Measurements from ENCODE around the gene ITGB5. TPM values are rescaled to one million over a fixed set of nuclear protein-coding genes. Genes with fewer than 3 reads are reported as not detected.

The ITGB5 gene
- total RNA-seq, 1 experiment from 2014 or later = 339 TPM

DNA sequence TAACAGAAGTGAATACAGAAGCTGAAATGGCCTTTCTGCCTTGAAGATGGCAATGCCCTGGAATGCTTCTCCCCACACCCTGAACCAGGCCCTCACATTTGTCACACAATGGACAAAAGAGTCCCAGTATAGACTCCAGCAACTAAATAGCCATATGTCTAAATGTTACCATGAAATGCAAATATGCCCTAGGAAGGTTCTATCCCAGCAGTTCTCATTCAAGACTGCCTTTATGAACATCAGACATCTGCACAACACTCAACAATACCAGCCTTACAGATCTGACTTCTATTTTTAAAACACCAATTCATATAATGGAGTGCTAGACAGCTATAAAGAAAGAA, 7.9 kb downstream of the ITGB5 start:
- DNase-seq (ENCODE audit: low spot score) (no peak), ATAC-seq (no peak)
- TF ChIP-seq SP1 (CRISPR knock-in tag; conservative IDR thresholded peaks at IDR 0.05) (no peak), TEAD1 (CRISPR knock-in tag; IDR thresholded peaks at IDR 0.05) (no peak)
- TF ChIP-seq, protein P1, sequence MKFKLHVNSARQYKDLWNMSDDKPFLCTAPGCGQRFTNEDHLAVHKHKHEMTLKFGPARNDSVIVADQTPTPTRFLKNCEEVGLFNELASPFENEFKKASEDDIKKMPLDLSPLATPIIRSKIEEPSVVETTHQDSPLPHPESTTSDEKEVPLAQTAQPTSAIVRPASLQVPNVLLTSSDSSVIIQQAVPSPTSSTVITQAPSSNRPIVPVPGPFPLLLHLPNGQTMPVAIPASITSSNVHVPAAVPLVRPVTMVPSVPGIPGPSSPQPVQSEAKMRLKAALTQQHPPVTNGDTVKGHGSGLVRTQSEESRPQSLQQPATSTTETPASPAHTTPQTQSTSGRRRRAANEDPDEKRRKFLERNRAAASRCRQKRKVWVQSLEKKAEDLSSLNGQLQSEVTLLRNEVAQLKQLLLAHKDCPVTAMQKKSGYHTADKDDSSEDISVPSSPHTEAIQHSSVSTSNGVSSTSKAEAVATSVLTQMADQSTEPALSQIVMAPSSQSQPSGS (CRISPR knock-in tag; IDR thresholded peaks at IDR 0.05; ENCODE audit: borderline replicate concordance, low read depth) = no peak
- no peaks in the 10 kb centered on the region for H3K27me3 Mint-ChIP-seq (ENCODE audit: low read depth)
- CTCF ChIA-PET = no interaction called here
- peak overlapping the region; percentile 30; the same call in 1 of the 2 replicates for H3K27ac Mint-ChIP-seq
- no peaks in the 10 kb centered on the region for H3K9me3 Mint-ChIP-seq
- peaks cover 75% of the 10 kb centered on the region for H3K4me1 Mint-ChIP-seq
- no peak overlapping the region for H3K4me3 Mint-ChIP-seq
- POLR2A ChIA-PET = no interaction called here
- H3K36me3 Mint-ChIP-seq = peaks cover 12% of the 10 kb centered on the region; the same call in 1 of the 2 replicates

DNA sequence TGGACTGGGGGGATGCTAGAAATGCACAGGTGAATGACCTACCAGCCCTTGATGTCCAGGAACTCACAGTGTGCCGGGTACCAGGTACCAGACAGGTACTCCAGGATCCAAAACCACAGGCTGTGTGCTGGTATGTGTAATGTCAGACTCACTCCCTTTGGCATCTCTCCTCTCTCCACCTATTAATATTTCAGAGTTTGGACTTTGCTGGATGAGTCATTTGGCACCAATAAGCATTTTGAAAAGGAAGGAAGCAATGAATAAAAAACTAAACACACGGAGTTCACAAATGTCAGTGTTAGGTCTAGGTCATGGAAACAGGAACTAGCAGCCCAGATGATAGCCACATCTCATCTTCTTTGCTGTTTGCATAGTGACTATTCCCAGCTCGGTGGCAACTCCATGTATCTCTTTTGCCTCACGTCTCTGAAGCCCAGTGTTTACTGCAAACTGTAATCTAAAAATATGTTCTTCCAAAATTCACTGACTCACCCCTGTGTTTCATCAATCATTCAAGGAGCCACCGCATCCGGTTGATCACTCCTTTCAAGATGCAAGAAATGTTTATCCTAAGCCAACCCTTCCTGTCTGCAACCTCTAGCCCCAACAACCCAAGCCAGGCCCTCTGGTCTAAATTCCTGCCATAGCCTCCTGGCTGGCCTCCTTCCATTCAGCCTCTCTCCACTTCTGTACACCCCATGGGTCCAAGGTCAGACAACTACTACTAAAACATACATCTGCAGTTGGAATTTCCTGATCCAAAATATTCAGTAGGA, 8.4 kb downstream of the ITGB5 start:
- no peak for DNase-seq (ENCODE audit: low spot score)
- peaks cover 75% of the 10 kb centered on the region for H3K4me1 Mint-ChIP-seq
- H3K9me3 Mint-ChIP-seq = no peaks in the 10 kb centered on the region
- H3K27me3 Mint-ChIP-seq (ENCODE audit: low read depth) = no peaks in the 10 kb centered on the region
- H3K4me3 Mint-ChIP-seq = no peak overlapping the region
- ChIA-PET POLR2A (no interaction called here), CTCF (no interaction called here)
- TF ChIP-seq GABPB1 (CRISPR knock-in tag; IDR thresholded peaks at IDR 0.05) (peak; percentile 46; the same call in 1 of the 2 replicates), TP53 (CRISPR knock-in tag; IDR thresholded peaks at IDR 0.05) (no peak), ZNF396 (CRISPR knock-in tag; IDR thresholded peaks at IDR 0.05; ENCODE audit: borderline replicate concordance) (no peak), RORB (CRISPR knock-in tag; IDR thresholded peaks at IDR 0.05) (no peak)
- peaks cover 10% of the 10 kb centered on the region; the same call in 1 of the 2 replicates for H3K36me3 Mint-ChIP-seq
- peak overlapping the region; percentile 7; the same call in 1 of the 2 replicates for H3K27ac Mint-ChIP-seq
- ATAC-seq = no peak

DNA sequence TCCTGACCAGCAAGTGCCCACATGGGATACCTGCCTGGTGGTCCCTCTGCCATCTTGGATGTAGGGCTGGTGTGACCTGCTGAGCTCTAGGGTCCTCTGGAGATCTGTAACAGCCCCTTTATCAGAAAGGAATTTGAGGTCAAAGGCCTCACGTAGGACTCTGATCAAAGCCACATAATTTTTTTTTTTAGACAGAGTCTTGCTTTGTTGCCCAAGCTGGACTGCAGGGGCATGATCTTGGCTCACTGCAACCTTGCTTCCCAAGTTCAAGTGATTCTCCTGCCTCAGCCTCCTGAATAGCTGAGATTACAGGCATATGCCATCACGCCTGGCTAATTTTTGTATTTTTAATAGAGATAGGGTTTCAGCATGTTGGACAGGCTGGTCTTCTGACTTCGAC, 9.5 kb downstream of the ITGB5 start:
- CTCF ChIA-PET = interaction anchor here (0.6 to 1.7 kb wide), 2 partner anchors 50 to 117 kb away, joined by 3 to 6 read pairs; no protein-coding TSS in a partner anchor
- no peak overlapping the region for H3K4me3 Mint-ChIP-seq
- no peak overlapping the region for H3K27ac Mint-ChIP-seq
- H3K9me3 Mint-ChIP-seq = no peaks in the 10 kb centered on the region
- H3K27me3 Mint-ChIP-seq (ENCODE audit: low read depth) = no peaks in the 10 kb centered on the region
- POLR2A ChIA-PET = interaction anchor here (1.2 kb wide), 1 partner anchor 27 kb away, joined by 3 read pairs; no protein-coding TSS in a partner anchor
- H3K36me3 Mint-ChIP-seq = peaks cover 10% of the 10 kb centered on the region
- no peak for ATAC-seq
- H3K4me1 Mint-ChIP-seq = peaks cover 75% of the 10 kb centered on the region
- TF ChIP-seq NFYB (CRISPR knock-in tag; conservative IDR thresholded peaks at IDR 0.05; ENCODE audit: low read depth) = no peak
- TF ChIP-seq SP1 (CRISPR knock-in tag; conservative IDR thresholded peaks at IDR 0.05) = no peak
- TF ChIP-seq, protein P2, sequence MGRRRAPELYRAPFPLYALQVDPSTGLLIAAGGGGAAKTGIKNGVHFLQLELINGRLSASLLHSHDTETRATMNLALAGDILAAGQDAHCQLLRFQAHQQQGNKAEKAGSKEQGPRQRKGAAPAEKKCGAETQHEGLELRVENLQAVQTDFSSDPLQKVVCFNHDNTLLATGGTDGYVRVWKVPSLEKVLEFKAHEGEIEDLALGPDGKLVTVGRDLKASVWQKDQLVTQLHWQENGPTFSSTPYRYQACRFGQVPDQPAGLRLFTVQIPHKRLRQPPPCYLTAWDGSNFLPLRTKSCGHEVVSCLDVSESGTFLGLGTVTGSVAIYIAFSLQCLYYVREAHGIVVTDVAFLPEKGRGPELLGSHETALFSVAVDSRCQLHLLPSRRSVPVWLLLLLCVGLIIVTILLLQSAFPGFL (CRISPR knock-in tag; IDR thresholded peaks at IDR 0.05; ENCODE audit: borderline replicate concordance) = no peak
- TF ChIP-seq, protein P3, sequence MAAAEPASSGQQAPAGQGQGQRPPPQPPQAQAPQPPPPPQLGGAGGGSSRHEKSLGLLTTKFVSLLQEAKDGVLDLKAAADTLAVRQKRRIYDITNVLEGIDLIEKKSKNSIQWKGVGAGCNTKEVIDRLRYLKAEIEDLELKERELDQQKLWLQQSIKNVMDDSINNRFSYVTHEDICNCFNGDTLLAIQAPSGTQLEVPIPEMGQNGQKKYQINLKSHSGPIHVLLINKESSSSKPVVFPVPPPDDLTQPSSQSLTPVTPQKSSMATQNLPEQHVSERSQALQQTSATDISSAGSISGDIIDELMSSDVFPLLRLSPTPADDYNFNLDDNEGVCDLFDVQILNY (CRISPR knock-in tag; IDR thresholded peaks at IDR 0.05) = no peak
- TF ChIP-seq, protein P4, sequence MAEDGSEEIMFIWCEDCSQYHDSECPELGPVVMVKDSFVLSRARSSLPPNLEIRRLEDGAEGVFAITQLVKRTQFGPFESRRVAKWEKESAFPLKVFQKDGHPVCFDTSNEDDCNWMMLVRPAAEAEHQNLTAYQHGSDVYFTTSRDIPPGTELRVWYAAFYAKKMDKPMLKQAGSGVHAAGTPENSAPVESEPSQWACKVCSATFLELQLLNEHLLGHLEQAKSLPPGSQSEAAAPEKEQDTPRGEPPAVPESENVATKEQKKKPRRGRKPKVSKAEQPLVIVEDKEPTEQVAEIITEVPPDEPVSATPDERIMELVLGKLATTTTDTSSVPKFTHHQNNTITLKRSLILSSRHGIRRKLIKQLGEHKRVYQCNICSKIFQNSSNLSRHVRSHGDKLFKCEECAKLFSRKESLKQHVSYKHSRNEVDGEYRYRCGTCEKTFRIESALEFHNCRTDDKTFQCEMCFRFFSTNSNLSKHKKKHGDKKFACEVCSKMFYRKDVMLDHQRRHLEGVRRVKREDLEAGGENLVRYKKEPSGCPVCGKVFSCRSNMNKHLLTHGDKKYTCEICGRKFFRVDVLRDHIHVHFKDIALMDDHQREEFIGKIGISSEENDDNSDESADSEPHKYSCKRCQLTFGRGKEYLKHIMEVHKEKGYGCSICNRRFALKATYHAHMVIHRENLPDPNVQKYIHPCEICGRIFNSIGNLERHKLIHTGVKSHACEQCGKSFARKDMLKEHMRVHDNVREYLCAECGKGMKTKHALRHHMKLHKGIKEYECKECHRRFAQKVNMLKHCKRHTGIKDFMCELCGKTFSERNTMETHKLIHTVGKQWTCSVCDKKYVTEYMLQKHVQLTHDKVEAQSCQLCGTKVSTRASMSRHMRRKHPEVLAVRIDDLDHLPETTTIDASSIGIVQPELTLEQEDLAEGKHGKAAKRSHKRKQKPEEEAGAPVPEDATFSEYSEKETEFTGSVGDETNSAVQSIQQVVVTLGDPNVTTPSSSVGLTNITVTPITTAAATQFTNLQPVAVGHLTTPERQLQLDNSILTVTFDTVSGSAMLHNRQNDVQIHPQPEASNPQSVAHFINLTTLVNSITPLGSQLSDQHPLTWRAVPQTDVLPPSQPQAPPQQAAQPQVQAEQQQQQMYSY (CRISPR knock-in tag; IDR thresholded peaks at IDR 0.05) = no peak
- TF ChIP-seq, protein P1 (CRISPR knock-in tag; IDR thresholded peaks at IDR 0.05; ENCODE audit: borderline replicate concordance, low read depth) = no peak
- no peak for TF ChIP-seq ZNF138 (CRISPR knock-in tag; conservative IDR thresholded peaks at IDR 0.05)
- TF ChIP-seq PRRX2 (CRISPR knock-in tag; IDR thresholded peaks at IDR 0.05) = no peak
- DNase-seq (ENCODE audit: low spot score) = no peak

Data from WTC11 (cell line).